Right renal cortex interstitium (tissue), 3 donors: Measurements from ENCODE around the gene PTS. TPM values are rescaled to one million over a fixed set of nuclear protein-coding genes. Genes with fewer than 3 reads are reported as not detected.
"Not testable (repeated sequence)": the region's sequence is repeated elsewhere in the genome, so short reads cannot be mapped to it uniquely, and the experiment has no call there.

Experiments used
- DNase-seq, 3 donors: peaks; one replicate each; pipeline ENCODE4 v3.0.0-alpha.2; 2013; ENCODE audit warnings: low read depth in 3 of 3, low spot score in 2 of 3
- polyA plus RNA-seq, 3 donors: library from polyadenylated mRNA; unstranded; fragments of 120-200 nt; gene quantifications; one replicate each; pipeline ENCODE4 v1.2.1, GENCODE V29; 2013; ENCODE audit not compliant: insufficient read length in 3 of 3

PTS gene
- polyA plus RNA-seq = 10 to 100 TPM; 44.6 to 50.9 (median 48.1) TPM

DNA sequence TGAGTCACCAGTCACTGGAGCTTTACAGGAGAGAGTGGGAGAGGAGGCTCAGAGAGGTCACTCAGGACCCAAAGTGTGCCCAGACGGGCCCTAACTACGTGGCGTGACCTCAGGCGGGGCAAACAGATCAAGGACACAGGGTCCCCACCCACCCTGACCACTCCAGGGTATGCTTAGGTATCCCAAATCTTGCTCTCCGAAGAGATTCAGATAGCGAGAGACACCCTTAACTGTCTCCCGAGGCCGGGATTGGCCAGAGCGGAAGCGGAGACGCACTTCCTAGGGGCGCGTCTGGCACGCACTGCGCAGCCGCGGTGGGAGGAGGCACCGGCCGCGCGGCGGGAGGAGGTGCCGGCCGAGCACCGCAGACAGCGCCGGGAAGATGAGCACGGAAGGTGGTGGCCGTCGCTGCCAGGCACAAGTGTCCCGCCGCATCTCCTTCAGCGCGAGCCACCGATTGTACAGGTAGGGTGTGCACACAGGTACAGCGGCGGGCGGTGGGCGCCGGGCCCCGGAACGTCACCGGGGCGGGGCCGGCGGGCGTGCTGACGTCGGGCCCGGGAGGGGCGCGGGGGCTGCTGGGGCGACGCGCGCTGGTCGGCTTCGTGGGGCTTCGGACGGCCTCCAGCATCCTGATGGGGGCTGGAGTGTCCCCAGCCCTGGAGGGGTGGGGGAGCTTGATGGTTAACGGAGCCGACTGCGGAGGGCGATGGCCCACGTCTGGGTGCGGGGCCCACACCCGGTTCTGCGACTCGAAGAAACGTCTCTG is at the start of gene PTS:
TSS of gene PTS (plus strand) at position 367 of the 769 bp plus-strand sequence. CDS start at position 383, 16 bp downstream.
- peak; percentile 70 to 81 (median 76) for DNase-seq

- DNase-seq = no peak
Observed at GRCh38 chr11:112177589-112177988, 48.6 kb upstream of the PTS start.

DNA sequence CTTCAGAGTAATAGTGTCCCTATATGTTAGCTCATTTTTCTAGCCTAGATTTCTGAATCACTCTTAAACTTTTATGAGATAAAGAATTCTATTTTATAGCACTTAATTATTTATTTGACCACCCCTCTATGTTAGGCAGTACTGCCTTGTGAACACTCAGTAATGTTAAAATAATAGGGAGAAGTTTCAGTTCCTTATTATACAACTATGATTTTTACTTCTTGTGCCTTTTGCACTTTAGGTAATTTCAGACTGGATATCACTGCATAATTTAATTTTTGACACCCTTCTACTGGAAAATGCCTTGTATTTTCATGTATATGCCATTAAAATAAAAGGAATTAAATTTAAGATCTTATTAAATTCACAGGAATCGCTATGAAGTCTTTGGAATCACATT is 47.8 kb upstream of the PTS start:
- no peak for DNase-seq

GRCh38 chr11:112178936-112179335 is 47.3 kb upstream of the PTS start:
- DNase-seq = no peak

DNA sequence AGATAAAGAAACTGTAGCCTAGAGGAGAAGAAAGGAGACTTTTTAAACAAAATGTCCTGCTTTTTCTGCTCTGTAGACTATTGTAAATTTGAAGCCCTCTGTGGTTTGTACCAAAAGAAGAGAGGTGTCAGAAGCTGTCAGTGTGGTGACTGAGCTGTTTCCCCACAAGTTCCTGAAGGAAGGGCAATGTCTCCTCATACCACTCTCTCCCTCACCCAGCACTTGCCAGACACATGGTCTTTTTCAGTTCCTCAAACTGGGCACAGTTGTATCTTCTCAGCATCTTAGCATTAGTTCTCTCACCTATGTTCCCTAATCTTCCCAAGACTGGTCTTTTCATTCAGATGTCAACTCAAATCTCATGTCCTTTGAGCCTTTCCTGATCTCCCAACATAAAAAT is 46.6 kb upstream of the PTS start:
- DNase-seq = no peak

DNA sequence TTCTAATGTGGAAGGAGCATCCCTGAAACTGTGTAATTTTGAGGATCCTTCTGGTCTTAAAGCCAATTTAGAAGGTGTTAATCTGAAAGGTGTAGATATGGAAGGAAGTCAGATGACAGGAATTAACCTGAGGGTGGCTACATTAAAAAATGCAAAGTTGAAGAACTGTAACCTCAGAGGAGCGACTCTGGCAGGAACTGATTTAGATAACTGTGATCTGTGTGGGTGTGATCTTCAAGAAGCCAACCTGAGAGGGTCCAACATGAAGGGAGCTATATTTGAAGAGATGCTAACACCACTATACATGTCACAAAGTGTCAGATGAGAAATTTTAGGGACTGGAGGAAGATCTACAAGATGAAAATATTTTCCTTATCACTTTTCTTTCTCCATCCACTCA is 43.4 kb upstream of the PTS start:
- DNase-seq = no peak

GRCh38 chr11:112185883-112186282 is 40.3 kb upstream of the PTS start:
- no peak for DNase-seq

- no peak for DNase-seq
Observed at GRCh38 chr11:112186304-112186703, 39.9 kb upstream of the PTS start.

- DNase-seq = not testable (repeated sequence)
Observed at GRCh38 chr11:112195113-112195512, 31.1 kb upstream of the PTS start.

GRCh38 chr11:112195951-112196351 is 30.3 kb upstream of the PTS start:
- no peak for DNase-seq

- DNase-seq = no peak
Observed at GRCh38 chr11:112196519-112197087, 29.6 kb upstream of the PTS start.

DNA sequence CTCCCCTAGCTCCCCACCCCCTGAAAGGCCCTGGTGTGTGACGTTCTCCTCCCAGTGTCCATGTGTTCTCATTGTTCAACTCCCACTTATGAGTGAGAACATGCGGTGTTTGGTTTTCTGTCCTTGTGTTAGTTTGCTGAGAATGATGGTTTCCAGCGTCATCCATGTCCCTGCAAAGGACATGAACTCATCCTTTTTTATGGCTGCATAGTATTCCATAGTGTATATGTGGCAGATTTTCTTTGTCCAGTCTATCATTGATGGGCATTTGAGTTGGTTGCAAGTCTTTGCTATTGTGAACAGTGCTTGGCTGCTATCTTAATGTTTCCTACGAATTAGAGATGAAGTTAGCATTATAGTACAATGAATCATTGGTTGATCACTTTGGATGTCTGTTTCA is 27.1 kb upstream of the PTS start:
- DNase-seq = not testable (repeated sequence)

- DNase-seq = no peak
Observed at GRCh38 chr11:112200252-112200651, 26.0 kb upstream of the PTS start.

DNA sequence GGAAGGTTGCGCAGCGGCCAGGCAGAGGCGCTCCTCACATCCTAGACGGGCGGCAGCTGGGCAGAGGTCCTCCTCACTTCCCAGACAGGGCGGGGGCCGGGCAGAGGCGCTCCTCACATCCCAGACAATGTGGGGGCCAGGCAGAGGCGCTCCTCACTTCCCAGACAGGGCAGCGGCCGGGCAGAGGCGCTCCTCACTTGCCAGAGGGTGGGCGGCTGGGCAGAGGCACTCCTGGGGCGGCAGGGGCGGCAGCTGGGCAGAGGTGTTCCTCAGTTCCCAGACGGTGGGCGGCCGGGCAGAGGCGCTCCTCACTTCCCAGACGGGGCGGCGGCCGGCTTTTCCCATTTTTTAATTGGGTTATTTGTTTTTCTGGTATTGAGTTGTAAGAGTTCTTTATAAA is 20.2 kb upstream of the PTS start:
- no peak for DNase-seq

DNA sequence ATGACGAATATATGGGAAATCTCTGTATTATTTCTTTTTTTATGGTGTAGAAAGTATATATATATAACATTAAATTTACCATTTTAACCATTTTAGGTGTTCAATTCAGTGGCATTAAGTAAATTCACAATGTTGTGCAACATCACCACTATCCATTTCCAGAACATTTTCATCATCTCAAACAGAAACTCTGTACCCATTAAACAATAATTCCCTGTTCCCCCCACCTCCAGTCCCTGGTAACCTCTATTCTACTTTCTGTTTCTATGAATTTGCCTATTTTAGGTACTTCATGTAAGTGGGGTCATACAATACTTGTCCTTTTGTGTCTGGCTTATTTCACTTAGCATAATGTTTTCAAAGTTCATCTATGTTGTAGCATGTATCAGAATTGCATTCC is 15.3 kb upstream of the PTS start:
- no peak for DNase-seq

DNA sequence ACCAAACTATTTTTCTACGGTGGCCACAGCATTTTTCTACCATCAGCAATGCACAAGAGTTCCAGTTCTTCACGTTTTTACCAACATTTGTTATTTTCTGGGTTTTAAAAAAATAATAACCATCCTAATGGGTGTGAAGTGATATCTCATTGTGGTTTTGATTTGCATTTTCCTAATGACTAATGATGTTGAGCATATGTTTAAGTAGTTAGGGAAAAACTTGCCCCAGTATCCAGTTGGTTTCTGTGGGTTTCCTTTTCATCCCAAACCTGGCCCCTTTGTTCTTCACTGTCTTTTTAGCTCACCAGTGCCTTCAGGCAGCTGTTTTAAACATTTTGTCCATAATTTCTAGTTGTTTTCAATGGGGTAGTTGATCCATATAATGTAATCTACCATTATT is 14.7 kb upstream of the PTS start:
- DNase-seq = no peak

GRCh38 chr11:112212290-112212689 is 13.9 kb upstream of the PTS start:
- no peak for DNase-seq

DNA sequence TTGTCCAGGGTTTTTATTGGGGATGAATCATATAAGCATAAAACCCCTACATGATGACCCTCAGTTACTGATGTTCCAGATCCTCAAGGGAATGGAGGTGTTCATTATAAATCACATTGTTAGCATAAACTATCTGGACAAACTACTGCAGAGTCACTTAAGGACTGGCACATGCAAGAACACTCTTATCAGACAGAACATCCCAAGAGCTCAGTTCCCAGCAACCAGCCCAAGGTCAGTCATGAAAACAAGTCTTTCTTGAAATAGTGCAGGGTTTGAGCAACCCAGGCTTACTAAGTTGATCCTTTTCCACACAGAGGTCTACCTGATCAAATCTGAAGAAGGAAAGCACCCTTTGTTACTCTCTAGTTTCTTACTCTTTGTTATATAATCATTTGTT is 13.5 kb upstream of the PTS start:
- DNase-seq = no peak

DNA sequence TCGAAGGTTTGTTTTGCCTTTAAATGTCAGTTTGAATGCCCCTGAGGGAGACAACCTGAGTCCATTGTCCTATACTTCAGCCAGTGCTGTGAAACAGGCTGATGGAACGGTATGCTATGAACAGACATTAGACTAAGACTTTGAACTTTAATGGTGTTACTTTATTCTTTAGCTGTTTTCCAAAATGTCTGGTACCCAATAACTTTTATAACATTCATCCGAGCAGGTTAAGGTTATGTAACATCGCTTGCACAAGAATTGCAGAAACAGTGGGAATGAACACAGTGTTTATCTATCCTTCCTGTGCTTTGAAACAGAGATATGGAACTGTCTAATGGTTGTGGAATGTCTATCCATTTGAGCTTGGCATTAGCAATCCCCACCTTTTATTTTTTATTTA is 12.5 kb upstream of the PTS start:
- no peak for DNase-seq

- DNase-seq = no peak
Observed at GRCh38 chr11:112215621-112216020, 10.6 kb upstream of the PTS start.

DNA sequence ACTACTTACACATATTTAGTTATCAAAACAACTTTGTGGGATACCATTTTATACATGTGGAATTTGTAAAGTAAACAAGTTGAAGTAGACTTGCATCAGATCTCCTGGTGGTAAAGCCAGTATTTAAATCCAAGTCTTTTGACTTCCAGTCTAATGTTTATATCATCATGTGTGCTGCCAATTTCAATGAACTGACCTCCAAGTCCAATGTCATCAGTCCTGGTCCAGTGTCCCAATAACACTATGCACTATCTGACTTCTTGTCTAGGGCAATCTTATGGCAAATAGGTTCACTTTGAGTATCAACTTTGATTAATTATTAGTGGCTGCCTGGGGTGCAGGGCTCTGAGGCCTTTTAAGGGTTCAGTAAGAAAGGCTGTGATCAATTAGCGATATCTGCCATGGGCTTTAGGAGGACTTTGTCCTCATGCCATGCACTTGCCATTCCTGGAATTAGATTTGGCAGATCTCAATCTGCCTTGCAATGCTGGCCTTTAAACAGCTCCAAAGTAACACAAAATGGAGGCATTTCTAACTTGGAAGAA is 9.6 kb upstream of the PTS start:
- no peak for DNase-seq
